Measurements from ENCODE around the gene WASL. TPM values are rescaled to one million over a fixed set of nuclear protein-coding genes. Genes with fewer than 3 reads are reported as not detected.

Gene WASL
- total RNA-seq, 1 donor = 22.5 TPM

GRCh38 chr7:123633553-123633952 lies 115.2 kb downstream of the WASL start:
- H3K4me3 ChIP-seq (ENCODE audit: low read depth, low read length) = no peak overlapping the region
- peak; percentile 72 for DNase-seq (ENCODE audit: low read depth)
- no peak for TF ChIP-seq CTCF (IDR thresholded peaks at IDR 0.05; ENCODE audit: insufficient read depth, low read depth, low read length)

GRCh38 chr7:123632808-123633207 lies 116.0 kb downstream of the WASL start:
- DNase-seq (ENCODE audit: low read depth) = no peak
- no peak for TF ChIP-seq CTCF (IDR thresholded peaks at IDR 0.05; ENCODE audit: insufficient read depth, low read depth, low read length)
- no peak overlapping the region for H3K4me3 ChIP-seq (ENCODE audit: low read depth, low read length)

Small RNA genes within 50 kb of the gene (small RNA-seq; reads per million reads assigned to genes)
- not detected for gene RNU6-11P

Other genes with a start within 250 kb of the WASL start
- gene IQUB, start 214.4 kb downstream of the WASL start, total RNA-seq = 0.43 and 0.97 TPM in 2 replicates
- gene NDUFA5, start 191.2 kb downstream of the WASL start, total RNA-seq = 28.0 and 43.2 TPM in 2 replicates
- not detected in 2 replicates for gene ASB15, start 147.2 kb downstream of the WASL start, total RNA-seq
- not detected in 2 replicates for gene LMOD2, start 93.1 kb downstream of the WASL start, total RNA-seq
- gene HYAL4, start 96.2 kb upstream of the WASL start, total RNA-seq = under 0.01 and 0.64 TPM in 2 replicates
- gene SPAM1, start 176.2 kb upstream of the WASL start, total RNA-seq = not detected in 2 replicates

Data from fibroblast of villous mesenchyme (primary cell).